RWPE2 (cell line): ENCODE results near the gene HELZ.

Experiments used
- ATAC-seq: fragments of 200-7000 bp; cut with Tn5 transposase; 3 replicates; pipeline ENCODE4 v1.9.1; 2021; ENCODE audit warnings: low read depth
- DNase-seq: peaks from one replicate; pipeline ENCODE4 v3.0.0-alpha.2; 2020; ENCODE audit warnings: low spot score
- H3K27ac ChIP-seq: fragments of 450-650 bp; 2 replicates; pipeline ENCODE4 v1.5.1; 2017; ENCODE audit warnings: mild to moderate bottlenecking; ENCODE audit not compliant: poor library complexity, severe bottlenecking
- H3K27me3 ChIP-seq: fragments of 250-450 bp; sonication (Bioruptor Pico); 2 replicates; pipeline ENCODE4 v1.5.1; 2021; ENCODE audit warnings: mild to moderate bottlenecking, moderate library complexity; ENCODE audit not compliant: insufficient read depth, poor library complexity, severe bottlenecking
- H3K36me3 ChIP-seq: fragments of 250-450 bp; sonication (Bioruptor Pico); 2 replicates; pipeline ENCODE4 v1.5.1; 2020; ENCODE audit warnings: low read depth, mild to moderate bottlenecking, moderate library complexity
- H3K4me1 ChIP-seq: fragments of 250-450 bp; sonication (Bioruptor Pico); 2 replicates; pipeline ENCODE4 v1.5.1; 2021; ENCODE audit warnings: mild to moderate bottlenecking, moderate library complexity; ENCODE audit not compliant: insufficient read depth, poor library complexity, severe bottlenecking
- H3K4me3 ChIP-seq: fragments of 250-450 bp; sonication (Bioruptor Pico); 2 replicates; pipeline ENCODE4 v1.5.1; 2021; ENCODE audit warnings: mild to moderate bottlenecking, moderate library complexity; ENCODE audit not compliant: severe bottlenecking
- H3K9me3 ChIP-seq: fragments of 250-450 bp; sonication (Bioruptor Pico); 2 replicates; pipeline ENCODE4 v1.5.1; 2021; ENCODE audit warnings: mild to moderate bottlenecking, moderate library complexity; ENCODE audit not compliant: severe bottlenecking
- CTCF ChIP-seq: fragments of 450-650 bp; IDR thresholded peaks from one replicate; pipeline ENCODE4 v1.5.1; 2017; ENCODE audit warnings: mild to moderate bottlenecking, moderate library complexity; ENCODE audit not compliant: poor library complexity, severe bottlenecking

HELZ gene

GRCh38 chr17:67281053-67281452 is 36.1 kb upstream of the HELZ start:
- Histone ChIP-seq H3K27me3 (no peaks in the 10 kb centered on the region), H3K4me3 (no peak overlapping the region), H3K36me3 (no peaks in the 10 kb centered on the region), H3K27ac (peak overlapping the region; percentile 83), H3K4me1 (peaks cover 27% of the 10 kb centered on the region), H3K9me3 (no peaks in the 10 kb centered on the region)
- DNase-seq (no peak), ATAC-seq (no peak)
- TF ChIP-seq CTCF, result no peak

- Histone ChIP-seq H3K27me3 (no peaks in the 10 kb centered on the region), H3K4me1 (peaks cover 27% of the 10 kb centered on the region), H3K9me3 (no peaks in the 10 kb centered on the region), H3K27ac (peak overlapping the region; percentile 83), H3K4me3 (no peak overlapping the region), H3K36me3 (no peaks in the 10 kb centered on the region)
- peak; percentile 92 for ATAC-seq
- DNase-seq, result peak; percentile 90
- TF ChIP-seq CTCF, result no peak
Measured at GRCh38 chr17:67280279-67280678, 35.3 kb upstream of the HELZ start.

GRCh38 chr17:67279115-67279514 is 34.1 kb upstream of the HELZ start:
- Histone ChIP-seq H3K36me3 (no peaks in the 10 kb centered on the region), H3K9me3 (no peaks in the 10 kb centered on the region), H3K4me3 (no peak overlapping the region), H3K27me3 (no peaks in the 10 kb centered on the region), H3K4me1 (peaks cover 27% of the 10 kb centered on the region), H3K27ac (peak overlapping the region; percentile 83)
- TF ChIP-seq CTCF, result no peak
- no peak for ATAC-seq
- DNase-seq, result no peak

GRCh38 chr17:67278363-67278762 is 33.4 kb upstream of the HELZ start:
- Histone ChIP-seq H3K4me1 (peaks cover 27% of the 10 kb centered on the region), H3K9me3 (no peaks in the 10 kb centered on the region), H3K27ac (no peak overlapping the region), H3K27me3 (no peaks in the 10 kb centered on the region), H3K4me3 (no peak overlapping the region), H3K36me3 (no peaks in the 10 kb centered on the region)
- TF ChIP-seq CTCF, result no peak
- ATAC-seq (no peak), DNase-seq (no peak)

GRCh38 chr17:67276075-67276474 is 31.1 kb upstream of the HELZ start:
- peaks cover 12% of the 10 kb centered on the region for H3K4me1 ChIP-seq
- peak; percentile 42 for TF ChIP-seq CTCF
- H3K9me3 ChIP-seq, result no peaks in the 10 kb centered on the region
- ATAC-seq (no peak), DNase-seq (no peak)
- no peaks in the 10 kb centered on the region for H3K27me3 ChIP-seq
- no peaks in the 10 kb centered on the region for H3K36me3 ChIP-seq
- H3K27ac ChIP-seq, result no peak overlapping the region
- no peak overlapping the region for H3K4me3 ChIP-seq
